ENCODE measurements around the gene MGRN1.
A peak's percentile ranks its signal among the peaks of the same experiment; 100 is the strongest.

The MGRN1 gene

GRCh38 chr16:4606354-4606753, 18.3 kb upstream of the MGRN1 start:
- DNase-seq = no peak

DNA sequence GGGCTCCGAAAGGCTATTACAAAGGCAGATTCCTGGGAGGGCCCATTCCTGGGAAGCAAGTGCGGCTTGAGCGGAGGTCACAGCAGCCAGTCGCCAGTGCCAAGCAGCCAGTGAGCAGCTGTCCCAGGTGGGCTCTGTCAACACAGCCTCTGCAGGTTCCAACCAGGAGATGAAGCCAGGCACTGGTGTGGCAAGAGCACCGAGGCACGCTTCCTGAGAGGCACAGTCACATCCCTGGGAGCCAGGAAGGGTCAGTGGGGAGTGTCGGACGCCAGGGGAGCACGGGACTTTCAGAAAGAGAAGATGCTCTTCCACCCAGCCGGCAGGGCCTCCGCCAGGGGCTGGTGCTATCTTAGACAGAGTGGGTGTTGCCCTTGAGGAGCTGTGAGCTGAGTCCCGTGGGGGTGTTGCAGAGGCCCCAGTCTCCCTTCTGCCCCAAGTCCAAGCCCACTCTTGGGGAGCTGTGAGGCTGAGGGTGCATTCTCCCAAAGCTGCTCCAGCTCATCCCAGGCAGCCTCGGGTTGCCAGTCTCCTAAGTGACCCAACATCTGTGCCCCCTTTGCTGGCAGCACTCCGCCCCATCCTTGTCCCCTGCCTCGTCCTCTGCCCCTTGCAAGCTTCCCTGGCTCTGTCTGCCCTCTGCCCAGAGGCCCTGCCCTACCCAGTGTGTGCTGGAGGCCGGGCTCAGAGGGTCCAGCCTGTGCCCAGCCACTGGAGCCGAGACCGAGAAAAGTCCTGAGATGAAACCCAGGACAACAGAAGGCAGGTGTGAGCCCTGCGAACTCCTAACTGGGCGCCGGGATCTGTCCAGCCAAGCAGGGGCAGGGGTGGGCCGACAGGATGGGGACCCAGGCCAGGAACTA, 16.6 kb upstream of the MGRN1 start:
- no peak for DNase-seq

DNA sequence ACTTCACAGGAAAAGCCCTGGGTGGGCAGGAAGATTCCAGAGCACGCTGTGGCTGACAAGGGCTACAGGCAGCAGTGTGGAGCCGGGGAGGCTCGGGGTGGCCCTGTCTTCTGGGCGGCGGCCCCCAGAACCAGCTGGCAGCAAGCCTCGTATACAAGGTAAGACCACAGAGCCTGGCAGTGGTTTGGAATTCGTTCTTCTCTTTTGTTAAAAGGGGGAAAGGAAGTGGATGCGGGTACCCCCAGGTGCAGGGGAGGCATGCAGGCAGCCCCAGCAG, 16.0 kb upstream of the MGRN1 start:
- no peak for DNase-seq

DNA sequence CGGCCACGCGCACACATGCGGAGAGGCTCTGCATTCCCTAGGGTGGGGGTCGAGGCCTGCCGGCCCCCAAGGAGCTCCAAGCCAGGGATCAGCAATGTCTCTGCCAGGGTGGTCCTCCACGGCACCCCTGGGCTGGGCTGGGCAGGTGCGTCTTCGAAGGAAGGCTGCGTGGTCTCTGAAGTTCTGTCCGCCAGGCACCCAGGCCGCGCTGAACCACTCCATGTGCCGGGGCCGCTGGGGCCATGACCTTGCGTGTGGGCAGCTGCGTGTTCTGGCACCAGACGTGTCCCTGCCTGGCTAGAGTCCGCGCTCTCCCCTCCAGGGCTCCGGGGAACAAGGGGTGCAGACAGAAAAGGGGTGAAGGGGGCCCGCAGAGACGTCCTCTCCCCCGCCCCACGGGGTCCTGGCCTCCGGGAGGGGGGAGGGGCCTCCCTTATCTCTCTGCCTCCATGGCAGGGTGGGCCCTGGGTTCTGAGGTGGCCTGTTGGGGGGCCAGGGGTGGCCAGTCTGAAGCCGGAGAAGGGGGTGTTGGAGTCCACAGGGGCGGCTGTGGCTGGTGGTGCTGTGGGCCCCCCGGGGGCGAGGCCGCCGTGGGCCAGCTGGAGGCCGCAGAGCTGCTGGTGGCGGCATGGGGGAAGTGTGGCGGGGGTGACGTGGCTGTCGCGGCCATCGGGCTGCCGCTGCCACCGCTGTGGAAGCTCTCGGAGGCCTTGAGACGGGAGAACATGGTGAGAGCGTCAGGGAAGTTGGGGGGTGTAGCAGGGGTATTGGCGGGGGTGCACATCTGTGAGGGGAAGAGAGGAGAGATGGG, 15.2 kb upstream of the MGRN1 start:
- no peak for DNase-seq

DNA sequence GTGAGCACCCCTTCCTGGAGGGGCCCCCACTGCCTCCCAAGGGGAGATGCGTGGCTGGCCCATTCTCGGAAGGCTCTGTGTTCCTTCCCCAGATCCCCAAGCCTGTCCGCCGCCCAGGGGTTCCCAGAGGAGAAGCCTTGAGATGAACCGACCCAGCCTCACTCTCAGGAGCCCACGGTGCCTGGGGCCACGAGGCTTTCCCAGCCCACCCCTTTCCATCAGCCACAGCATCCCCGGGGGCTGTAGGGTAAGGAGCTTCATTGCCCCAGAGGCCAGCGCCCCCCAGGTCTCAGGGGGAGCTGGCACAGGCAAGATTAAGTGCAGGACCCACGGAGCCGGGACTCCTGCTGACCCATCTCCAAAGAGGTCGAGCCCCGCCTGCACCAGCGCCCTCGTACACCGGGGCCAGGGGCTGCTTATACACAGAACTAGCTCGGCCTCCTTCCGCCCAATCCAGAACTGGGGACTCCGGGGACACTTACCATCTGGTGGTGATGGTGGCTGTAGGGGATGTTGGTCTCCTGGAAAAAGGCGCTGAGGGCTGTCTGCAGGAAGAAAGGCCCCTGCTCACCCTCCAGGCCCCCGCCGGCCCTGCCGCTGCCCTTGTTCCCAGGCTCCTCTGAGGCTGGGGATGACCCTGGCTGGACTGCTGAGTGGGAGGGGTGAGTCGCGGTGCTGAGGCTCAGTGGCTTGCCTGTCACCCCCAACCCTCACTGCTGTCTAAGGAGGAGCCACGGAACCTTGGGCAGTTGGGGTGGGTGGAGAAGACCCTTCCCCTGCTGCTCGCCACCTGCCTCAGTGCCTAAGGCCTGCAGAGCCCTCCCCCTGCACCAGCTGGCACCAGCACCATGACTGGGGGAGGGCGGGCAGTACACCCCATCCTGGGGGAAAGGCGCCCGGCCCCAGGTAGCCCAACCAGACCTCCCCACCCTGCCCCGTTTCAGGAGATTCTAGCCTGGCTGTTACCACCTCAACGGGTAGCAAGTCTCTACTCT, 14.3 kb upstream of the MGRN1 start:
- no peak for DNase-seq

DNA sequence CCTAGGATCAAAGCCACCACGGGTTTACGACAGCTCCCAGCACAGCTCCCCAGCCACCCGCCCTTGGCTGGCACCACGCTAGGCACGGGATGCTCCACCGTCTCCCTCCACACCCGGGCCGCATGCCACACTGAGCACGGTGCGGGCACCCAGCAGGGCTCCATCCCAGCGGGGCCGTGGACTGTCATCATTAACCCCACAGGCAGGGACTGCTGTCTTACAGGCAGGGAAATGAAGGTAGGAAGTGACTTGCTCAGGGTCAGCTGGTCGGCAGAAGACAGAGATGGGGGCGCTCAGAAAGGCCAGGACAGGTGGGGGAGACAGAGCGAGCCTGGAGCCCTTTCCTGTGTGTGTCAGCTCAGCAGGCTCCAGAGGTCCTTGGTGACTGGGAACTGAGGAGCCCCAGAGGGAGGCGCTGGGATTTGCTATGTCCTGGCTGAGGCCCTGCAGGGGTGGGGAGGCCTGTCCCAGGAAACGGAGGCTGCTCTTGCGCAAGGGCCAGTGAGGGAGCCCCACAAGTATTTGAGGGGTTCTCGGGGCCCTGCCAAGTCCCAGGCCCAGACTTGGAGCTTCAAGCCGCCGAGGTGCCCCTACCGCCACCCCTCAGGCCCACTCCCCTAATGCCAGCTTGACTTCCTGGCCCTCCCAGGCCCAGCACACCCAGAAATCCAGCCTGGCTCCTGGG, 13.1 kb upstream of the MGRN1 start:
- DNase-seq = no peak

DNA sequence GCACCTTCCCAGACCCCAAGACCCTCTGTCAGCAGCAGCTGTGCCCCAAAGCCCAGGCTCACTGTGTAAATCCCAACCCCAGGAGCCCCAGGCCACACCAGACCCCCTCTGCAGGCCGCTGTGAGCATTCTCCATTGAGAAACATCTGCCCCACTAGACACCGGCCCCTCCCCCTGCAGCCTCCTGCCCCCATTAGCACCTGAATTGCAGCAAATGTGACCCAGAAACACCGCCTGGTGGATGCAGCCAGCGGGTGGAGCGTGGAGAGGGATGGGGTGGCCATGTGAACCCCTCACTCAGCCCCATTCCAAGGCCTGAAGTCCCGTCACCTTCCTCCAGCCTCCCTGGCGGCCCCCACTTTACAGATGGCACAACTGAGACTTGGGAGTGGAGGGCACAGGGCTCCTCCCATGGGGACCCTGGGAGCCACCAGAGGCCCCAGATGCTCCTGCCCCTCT, 12.1 kb upstream of the MGRN1 start:
- no peak for DNase-seq

DNA sequence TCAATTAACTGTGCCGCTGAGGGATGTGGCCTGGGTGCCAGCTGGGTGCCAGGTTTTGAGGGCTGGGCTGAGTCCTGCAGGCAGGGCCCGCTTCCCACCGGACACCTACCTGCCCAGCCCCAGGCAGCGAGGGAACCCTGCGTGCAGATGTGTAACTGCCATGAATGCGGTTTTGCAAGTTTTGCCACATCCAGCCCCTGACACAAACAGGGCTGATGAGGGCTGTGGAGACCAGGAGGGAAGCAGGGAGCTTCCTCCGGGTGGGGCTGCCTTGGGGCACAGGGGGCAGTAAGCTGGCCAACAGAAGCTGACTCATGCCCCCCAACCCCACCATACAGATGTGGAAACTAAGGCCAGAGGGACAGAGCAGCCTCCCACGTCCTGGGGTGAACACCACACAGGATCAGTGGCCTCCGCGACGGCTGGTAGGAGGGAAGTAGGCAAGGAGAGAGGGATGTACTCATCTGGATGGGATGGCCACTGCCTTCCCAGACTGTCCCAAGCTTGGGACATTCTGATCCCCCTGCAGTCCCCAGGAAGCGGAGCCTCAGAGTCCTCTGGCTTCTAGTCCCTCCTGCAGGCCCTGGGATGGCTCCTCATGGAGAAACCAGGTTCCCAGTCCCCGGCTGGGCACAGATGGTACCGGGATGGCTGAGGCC, 11.5 kb upstream of the MGRN1 start:
- DNase-seq = no peak

- peak; percentile 56 for DNase-seq
Measured at GRCh38 chr16:4613636-4614570, 10.7 kb upstream of the MGRN1 start.

DNA sequence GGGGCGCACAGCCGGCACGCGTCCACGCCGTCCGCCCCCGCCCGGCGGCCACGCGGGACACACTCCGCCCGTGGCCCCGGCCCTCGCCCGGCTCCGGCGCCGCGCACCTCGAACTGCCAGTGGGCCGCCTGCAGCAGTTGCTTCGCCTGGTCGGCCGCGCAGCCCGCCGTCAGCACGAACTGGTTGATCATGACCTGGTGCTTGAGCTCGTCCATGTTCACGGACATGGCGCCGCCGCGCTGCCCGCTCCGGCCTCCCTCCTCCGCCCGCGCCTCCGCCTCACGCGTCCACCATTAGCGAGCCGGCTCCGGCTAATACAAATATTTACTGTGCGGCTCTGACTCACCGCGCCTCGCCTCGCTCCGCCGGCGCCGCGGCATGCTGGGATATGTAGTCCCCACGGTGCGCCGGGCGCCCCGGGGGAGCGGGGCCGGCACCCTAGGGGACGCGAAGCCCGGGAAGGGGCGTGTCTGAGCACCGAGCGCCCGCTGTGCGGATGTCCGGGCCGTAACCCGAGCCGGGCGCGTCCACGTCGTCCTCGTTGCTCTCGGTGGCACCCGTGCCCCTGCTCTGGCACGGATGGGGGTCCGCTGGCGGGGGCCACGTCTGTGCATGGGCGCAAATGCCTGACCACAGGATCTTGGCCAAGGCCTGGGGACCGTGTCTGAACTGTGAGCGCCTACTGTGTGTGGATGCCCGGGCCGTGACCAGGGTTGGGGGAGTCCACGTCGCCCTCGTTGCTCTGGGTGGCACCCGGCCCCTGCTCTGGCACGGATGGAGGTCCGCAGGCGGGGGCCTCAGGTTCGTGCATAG, 9.8 kb upstream of the MGRN1 start, which contains the start of gene UBALD1:
UBALD1 (minus strand) TSS at position 318 of the 813 bp plus-strand sequence; CDS start at position 227, 91 bp downstream.
- peak; percentile 84 for DNase-seq

DNA sequence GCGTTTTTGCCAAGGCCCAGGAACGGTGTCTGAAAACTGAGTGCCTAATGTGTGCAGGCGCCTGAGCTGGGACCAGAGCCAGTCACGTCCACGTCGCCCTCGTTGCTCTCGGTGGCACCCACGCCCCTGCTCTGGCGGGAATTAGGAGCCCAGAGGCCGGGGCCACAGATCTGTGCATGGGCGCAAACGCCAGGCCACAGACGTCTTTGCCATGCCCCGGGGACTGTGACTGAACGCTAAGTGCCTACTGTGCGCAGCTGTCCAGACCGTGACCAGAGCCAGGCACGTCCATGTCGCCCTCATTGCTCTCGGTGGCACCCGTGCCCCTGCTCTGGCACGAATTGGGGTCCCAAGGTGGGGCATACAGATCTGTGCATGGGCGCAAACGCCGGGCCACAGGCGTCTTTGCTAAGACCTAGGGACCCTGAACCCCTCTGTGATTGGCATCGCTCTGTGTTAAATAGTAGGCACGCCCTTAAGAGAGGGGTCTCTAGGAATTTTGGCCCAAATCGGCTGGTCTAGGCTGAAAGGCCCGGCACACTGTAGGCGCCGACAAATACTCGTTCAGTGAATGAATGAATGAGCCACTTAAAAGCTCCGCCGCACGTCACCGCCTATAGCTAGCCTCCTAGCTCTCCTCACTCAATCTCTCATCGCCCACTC, 9.1 kb upstream of the MGRN1 start:
- no peak for DNase-seq

DNA sequence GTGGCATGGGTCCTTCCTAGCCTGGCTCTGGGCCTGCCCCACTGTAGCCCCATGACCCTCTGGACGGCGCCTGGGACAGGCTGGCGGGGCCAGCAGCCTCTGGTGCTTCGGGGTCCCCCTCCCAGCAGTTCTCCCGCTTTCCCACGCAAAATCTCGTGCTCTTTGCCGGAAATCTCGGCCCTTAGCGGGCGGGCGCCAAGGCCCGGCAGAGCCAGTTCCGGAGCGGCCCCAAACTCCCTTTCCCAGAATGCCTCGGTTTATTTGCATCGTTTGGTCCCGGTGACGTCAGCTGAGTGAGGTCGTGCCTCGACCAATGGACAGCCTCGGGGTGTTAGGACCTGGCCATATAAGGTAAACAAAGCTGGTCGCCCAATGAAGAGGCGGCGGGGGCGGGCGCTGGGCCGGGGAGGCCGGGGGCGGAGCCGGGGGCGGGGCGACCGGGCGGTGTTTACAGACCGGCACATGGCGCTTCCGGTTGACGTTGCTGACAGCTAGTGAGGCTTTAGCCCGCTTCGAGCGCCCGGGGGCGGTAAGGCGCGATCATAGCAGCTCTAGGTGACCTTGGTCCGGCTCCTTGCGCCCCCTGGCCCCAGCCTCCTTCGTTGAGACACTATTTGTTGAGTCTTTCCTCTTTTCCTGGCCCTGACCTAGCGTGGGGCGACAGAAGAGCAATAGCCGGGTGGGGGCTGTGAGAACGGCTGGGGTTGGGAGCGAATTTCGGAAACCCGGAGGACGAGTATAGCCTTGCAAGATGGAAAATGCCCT, 8.4 kb upstream of the MGRN1 start:
- DNase-seq = peak; percentile 99

GRCh38 chr16:4617880-4618279, 6.7 kb upstream of the MGRN1 start:
- DNase-seq = no peak

DNA sequence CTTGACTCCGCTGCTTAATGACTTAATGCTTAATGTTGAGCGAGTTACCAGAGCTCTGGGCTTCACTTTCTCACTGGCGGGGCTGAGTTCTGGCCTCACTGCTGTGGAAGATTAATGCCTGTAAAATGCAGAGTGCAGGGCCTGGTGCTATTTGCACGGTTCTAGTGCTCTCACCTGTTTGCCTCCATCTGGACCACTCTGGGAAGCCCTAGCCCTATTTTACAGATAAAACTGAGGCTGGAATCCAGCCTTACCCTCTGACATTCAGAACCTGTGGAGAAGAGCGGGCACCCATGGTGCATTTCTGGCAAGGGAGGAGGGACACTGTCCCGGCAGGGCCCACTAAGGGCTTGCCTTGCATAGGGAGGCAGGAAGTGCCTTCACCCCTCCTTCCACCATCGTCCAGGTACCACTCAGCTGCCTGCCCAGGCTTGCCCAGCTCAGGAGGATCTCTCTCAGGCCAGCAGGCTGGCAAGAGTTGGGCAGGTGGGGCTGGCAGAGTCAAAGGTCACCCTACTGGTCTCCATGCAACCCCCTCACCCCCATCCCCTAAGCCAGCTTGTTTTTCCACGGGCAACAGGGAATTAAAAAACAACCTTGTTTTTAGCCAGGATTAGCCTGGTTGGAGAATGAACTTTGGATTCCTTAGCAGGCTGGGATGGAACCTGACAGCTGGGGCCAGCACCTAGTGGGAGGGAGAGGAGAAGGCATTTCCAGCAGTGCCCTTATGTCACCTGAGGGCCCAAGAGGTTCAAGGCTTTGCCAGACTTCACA, 5.8 kb upstream of the MGRN1 start:
- DNase-seq = no peak

GRCh38 chr16:4623593-4623992, 1.0 kb upstream of the MGRN1 start:
- DNase-seq = no peak

GRCh38 chr16:4624827-4625559, 367 bp downstream of the MGRN1 start:
- DNase-seq = peak; percentile 66
